ENCODE measurements around the gene FAM117B.
"Not testable (repeated sequence)": the region's sequence is repeated elsewhere in the genome, so short reads cannot be mapped to it uniquely, and the experiment has no call there.

FAM117B gene

GRCh38 chr2:202639231-202639630, 4.5 kb downstream of the FAM117B start:
- DNase-seq: no peak

GRCh38 chr2:202642567-202642966, 7.8 kb downstream of the FAM117B start:
- DNase-seq: no peak

GRCh38 chr2:202643012-202643858, 8.5 kb downstream of the FAM117B start:
- no peak for DNase-seq

GRCh38 chr2:202652119-202652518, 17.4 kb downstream of the FAM117B start:
- no peak for DNase-seq

- no peak for DNase-seq
Measured at GRCh38 chr2:202653890-202654289, 19.1 kb downstream of the FAM117B start.

- DNase-seq: no peak
Measured at GRCh38 chr2:202657876-202658275, 23.1 kb downstream of the FAM117B start.

- DNase-seq: no peak
Measured at GRCh38 chr2:202660796-202661195, 26.0 kb downstream of the FAM117B start.

- DNase-seq: no peak
Measured at GRCh38 chr2:202669841-202670240, 35.1 kb downstream of the FAM117B start.

- no peak for DNase-seq
Measured at GRCh38 chr2:202671317-202672035, 36.7 kb downstream of the FAM117B start.

GRCh38 chr2:202675097-202675496, 40.3 kb downstream of the FAM117B start:
- DNase-seq: not testable (repeated sequence)

GRCh38 chr2:202679980-202680379, 45.2 kb downstream of the FAM117B start:
- no peak for DNase-seq

- DNase-seq: no peak
Measured at GRCh38 chr2:202680512-202680911, 45.7 kb downstream of the FAM117B start.

- DNase-seq: no peak
Measured at GRCh38 chr2:202681688-202682205, 47.0 kb downstream of the FAM117B start.

- no peak for DNase-seq
Measured at GRCh38 chr2:202682274-202682673, 47.5 kb downstream of the FAM117B start.

GRCh38 chr2:202687276-202687675, 52.5 kb downstream of the FAM117B start:
- DNase-seq: no peak

GRCh38 chr2:202689459-202689858, 54.7 kb downstream of the FAM117B start:
- no peak for DNase-seq

- no peak for DNase-seq
Measured at GRCh38 chr2:202689898-202690297, 55.1 kb downstream of the FAM117B start.

GRCh38 chr2:202690321-202690900, 55.6 kb downstream of the FAM117B start:
- no peak for DNase-seq

- DNase-seq: no peak
Measured at GRCh38 chr2:202693503-202693902, 58.7 kb downstream of the FAM117B start.

- DNase-seq: no peak
Measured at GRCh38 chr2:202695166-202695565, 60.4 kb downstream of the FAM117B start.

- DNase-seq: no peak
Measured at GRCh38 chr2:202700075-202700901, 65.5 kb downstream of the FAM117B start.

GRCh38 chr2:202703091-202703490, 68.3 kb downstream of the FAM117B start:
- DNase-seq: no peak

- no peak for DNase-seq
Measured at GRCh38 chr2:202704248-202704647, 69.5 kb downstream of the FAM117B start.

All from Kasumi-1 (cell line).